SKM-1 (cell line): ENCODE results near the gene AP3D1.
"Not testable (repeated sequence)": the region's sequence is repeated elsewhere in the genome, so short reads cannot be mapped to it uniquely, and the experiment has no call there.

ENCODE experiments used
- DNase-seq: peaks from one replicate; lab custom pipeline; 2025; ENCODE audit not compliant: unreplicated experiment; lab: John Stamatoyannopoulos, UW

AP3D1 gene

DNA sequence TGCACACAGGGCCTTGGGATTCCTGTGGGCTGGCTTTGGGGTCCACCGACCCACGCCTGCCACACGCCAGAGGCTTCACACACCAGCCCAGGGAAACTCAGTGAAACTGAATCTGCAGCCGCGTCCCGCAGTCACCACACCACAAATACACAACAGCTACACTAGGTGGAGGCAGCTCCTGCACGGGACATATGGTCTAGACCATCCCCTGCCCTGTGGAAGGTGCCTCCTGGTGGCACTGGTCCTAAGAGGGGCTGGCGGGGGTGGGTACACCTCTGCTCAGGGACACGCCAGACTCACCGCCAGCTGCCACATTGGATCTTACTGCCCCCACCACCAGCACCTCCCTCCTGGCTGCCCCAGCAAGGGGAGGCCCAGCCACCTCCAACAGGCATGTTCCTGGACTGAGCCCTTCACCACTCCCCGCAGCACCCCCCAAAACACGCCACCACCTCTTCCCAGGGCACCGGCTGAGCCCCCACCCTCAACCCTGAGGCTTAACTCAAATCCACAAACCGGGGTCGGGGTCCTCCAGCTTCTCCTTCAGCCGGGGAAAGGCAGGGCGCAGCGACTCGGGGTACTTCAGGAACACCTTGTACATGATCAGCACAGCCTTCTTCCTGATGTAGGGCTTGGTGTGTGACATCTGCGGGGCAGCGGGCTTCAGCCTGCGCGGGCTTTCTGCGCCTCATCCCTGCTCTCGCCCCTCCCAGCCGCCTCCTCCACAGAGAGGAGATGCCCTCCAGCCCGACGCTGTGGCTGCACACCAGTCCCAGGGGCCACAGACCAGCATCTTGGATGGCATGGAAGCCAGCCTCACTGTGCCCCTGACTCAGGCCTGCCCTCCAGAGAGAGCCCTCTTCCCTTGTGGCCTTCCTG lies 21.2 kb downstream of the AP3D1 start:
- DNase-seq: no peak

GRCh38 chr19:2129486-2129885 lies 21.9 kb downstream of the AP3D1 start:
- DNase-seq: no peak

- no peak for DNase-seq
Observed at GRCh38 chr19:2129022-2129421, 22.3 kb downstream of the AP3D1 start.

- not testable (repeated sequence) for DNase-seq
Observed at GRCh38 chr19:2128252-2128651, 23.1 kb downstream of the AP3D1 start.

- no peak for DNase-seq
Observed at GRCh38 chr19:2127758-2128157, 23.6 kb downstream of the AP3D1 start.

GRCh38 chr19:2126879-2127518 lies 24.4 kb downstream of the AP3D1 start:
- no peak for DNase-seq

- no peak for DNase-seq
Observed at GRCh38 chr19:2123682-2124387, 27.5 kb downstream of the AP3D1 start.

- DNase-seq: no peak
Observed at GRCh38 chr19:2122982-2123381, 28.4 kb downstream of the AP3D1 start.

DNA sequence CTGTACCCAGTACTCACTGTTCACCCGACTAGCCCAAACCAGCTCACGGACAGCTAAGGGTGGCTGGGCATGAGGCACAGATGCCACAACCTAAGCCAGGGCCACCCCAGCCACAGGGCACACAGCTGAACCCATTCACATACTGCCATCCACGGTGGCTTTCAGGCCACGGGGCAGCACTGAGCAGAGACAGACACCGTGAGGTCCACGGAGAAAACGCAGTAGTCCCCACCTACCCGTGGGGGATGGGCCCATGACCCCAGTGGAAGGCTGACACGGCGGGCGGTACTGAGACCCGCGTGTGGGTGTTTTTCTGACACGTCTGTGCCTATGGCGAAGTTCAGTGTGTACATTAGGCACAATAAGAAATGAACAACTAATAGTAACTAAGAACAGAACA lies 29.1 kb downstream of the AP3D1 start:
- DNase-seq: no peak

DNA sequence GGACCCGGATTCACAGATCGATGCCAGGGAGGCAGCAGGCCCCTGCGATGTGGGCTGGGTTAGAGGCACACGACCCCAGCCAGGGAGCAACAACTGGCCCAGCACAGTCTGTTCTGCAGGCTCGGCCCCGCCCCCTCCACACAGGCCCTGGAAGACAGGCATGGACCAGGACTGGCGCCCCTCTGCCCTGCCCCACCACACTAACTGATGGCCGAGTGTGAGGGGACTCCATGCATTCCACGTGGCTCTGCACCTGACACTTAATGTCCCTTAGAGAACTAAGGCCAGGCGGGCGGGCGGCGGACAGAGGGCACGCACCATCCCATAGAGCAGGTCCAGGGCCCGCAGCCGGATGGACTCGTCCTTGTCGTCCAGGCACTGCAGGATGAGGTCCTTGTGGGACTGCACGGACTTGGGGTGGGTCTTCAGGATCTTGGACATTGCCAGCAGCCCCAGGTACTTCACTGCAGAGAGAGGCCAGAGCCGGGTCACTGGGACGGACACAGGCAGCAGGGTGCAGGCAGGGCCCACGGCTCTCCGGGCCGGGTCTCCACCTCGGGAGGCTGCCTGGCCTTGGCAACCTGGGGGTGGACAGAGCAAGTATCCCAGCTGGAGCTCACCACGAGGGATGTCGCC lies 29.8 kb downstream of the AP3D1 start:
- no peak for DNase-seq

- DNase-seq: no peak
Observed at GRCh38 chr19:2120821-2121220, 30.5 kb downstream of the AP3D1 start.

- no peak for DNase-seq
Observed at GRCh38 chr19:2119921-2120785, 31.2 kb downstream of the AP3D1 start.

- no peak for DNase-seq
Observed at GRCh38 chr19:2118438-2118837, 32.9 kb downstream of the AP3D1 start.

- no peak for DNase-seq
Observed at GRCh38 chr19:2117215-2117960, 34.0 kb downstream of the AP3D1 start.

GRCh38 chr19:2116507-2116906 lies 34.9 kb downstream of the AP3D1 start:
- DNase-seq: no peak

DNA sequence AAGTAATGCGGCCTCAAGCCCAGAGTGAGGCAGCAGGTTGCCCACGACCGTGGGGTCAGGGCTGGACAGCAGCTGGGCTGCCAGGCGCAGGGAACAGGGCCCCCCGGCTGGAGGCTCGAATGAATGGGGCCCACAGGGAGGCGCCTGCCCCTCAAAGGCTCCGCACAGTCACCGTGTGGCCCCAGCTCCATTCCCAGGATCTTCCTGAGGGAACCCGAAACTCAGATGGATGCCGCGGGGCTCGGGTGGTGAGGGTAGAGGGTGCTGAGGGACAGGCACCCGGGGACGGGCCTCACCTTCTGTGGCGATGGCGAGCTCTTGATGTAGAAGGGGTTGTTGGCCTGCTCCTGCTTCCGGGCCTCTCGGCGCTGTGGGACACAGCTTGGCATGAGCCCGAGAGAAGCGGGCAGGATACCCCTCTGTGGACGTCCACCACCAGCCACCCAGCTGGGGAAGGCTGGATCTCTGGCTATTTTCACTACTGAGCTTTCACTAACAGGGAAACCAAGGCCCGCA lies 35.4 kb downstream of the AP3D1 start:
- no peak for DNase-seq

- DNase-seq: no peak
Observed at GRCh38 chr19:2115324-2115723, 36.0 kb downstream of the AP3D1 start.

GRCh38 chr19:2114821-2115220 lies 36.5 kb downstream of the AP3D1 start:
- no peak for DNase-seq

DNA sequence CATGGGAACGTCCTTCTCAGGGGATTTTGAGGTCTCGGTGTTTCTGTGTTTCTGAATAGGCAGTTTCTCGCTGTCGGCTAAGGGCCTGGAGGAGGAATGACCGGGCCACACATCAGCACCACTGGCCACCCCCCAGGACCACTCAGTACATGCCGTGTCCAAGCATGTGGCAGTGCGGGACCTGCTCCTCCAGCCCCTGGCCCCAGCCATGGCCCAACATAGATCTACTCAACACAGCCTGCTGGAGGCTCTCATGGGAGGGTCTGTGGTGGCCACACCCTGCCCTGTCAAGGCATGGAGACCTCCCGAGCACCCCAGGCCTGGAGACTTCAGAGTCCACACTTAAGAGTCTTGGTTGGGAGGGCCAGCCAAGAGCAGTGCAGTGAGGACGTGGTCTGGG lies 37.1 kb downstream of the AP3D1 start:
- no peak for DNase-seq
